ENCODE results near the gene CNIH1.
A peak's percentile ranks its signal among the peaks of the same experiment; 100 is the strongest.

- TF ChIP-seq MAX (IDR thresholded peaks at IDR 0.05) (peak; percentile 78; the same call in 1 of the 2 replicates), ZFY (CRISPR knock-in tag; IDR thresholded peaks at IDR 0.05) (peak; percentile 83), MAFF (IDR thresholded peaks at IDR 0.05; ENCODE audit: low read depth, low read length) (no peak), CTCF (CRISPR knock-in tag; IDR thresholded peaks at IDR 0.05) (peak; percentile 74), ZBTB33 (CRISPR knock-in tag; IDR thresholded peaks at IDR 0.05) (peak; percentile 51; the same call in 1 of the 2 replicates), XRCC5 (optimal IDR thresholded peaks at IDR 0.05; ENCODE audit: low read length) (peak; percentile 5), ZNF644 (CRISPR knock-in tag; IDR thresholded peaks at IDR 0.05; ENCODE audit: low read depth) (no peak), EEA1 (CRISPR knock-in tag; IDR thresholded peaks at IDR 0.05; ENCODE audit: borderline replicate concordance) (0 out of 2 replicates have a peak, but pooled peaks have one; percentile 35), MXI1 (IDR thresholded peaks at IDR 0.05; ENCODE audit: borderline replicate concordance, low read depth, low read length) (peak; percentile 84; the same call in 2 of the 3 replicates)
- TF ChIP-seq, protein P1, sequence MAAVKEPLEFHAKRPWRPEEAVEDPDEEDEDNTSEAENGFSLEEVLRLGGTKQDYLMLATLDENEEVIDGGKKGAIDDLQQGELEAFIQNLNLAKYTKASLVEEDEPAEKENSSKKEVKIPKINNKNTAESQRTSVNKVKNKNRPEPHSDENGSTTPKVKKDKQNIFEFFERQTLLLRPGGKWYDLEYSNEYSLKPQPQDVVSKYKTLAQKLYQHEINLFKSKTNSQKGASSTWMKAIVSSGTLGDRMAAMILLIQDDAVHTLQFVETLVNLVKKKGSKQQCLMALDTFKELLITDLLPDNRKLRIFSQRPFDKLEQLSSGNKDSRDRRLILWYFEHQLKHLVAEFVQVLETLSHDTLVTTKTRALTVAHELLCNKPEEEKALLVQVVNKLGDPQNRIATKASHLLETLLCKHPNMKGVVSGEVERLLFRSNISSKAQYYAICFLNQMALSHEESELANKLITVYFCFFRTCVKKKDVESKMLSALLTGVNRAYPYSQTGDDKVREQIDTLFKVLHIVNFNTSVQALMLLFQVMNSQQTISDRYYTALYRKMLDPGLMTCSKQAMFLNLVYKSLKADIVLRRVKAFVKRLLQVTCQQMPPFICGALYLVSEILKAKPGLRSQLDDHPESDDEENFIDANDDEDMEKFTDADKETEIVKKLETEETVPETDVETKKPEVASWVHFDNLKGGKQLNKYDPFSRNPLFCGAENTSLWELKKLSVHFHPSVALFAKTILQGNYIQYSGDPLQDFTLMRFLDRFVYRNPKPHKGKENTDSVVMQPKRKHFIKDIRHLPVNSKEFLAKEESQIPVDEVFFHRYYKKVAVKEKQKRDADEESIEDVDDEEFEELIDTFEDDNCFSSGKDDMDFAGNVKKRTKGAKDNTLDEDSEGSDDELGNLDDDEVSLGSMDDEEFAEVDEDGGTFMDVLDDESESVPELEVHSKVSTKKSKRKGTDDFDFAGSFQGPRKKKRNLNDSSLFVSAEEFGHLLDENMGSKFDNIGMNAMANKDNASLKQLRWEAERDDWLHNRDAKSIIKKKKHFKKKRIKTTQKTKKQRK (IDR thresholded peaks at IDR 0.05; ENCODE audit: low read length), result no peak
- TF ChIP-seq, protein P2, sequence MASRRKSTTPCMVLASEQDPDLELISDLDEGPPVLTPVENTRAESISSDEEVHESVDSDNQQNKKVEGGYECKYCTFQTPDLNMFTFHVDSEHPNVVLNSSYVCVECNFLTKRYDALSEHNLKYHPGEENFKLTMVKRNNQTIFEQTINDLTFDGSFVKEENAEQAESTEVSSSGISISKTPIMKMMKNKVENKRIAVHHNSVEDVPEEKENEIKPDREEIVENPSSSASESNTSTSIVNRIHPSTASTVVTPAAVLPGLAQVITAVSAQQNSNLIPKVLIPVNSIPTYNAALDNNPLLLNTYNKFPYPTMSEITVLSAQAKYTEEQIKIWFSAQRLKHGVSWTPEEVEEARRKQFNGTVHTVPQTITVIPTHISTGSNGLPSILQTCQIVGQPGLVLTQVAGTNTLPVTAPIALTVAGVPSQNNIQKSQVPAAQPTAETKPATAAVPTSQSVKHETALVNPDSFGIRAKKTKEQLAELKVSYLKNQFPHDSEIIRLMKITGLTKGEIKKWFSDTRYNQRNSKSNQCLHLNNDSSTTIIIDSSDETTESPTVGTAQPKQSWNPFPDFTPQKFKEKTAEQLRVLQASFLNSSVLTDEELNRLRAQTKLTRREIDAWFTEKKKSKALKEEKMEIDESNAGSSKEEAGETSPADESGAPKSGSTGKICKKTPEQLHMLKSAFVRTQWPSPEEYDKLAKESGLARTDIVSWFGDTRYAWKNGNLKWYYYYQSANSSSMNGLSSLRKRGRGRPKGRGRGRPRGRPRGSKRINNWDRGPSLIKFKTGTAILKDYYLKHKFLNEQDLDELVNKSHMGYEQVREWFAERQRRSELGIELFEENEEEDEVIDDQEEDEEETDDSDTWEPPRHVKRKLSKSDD (CRISPR knock-in tag; IDR thresholded peaks at IDR 0.05; ENCODE audit: low read depth), result no peak
Observed at GRCh38 chr14:54396493-54397335, 44.5 kb downstream of the CNIH1 start, which contains the start of gene CDKN3.

Measured in HepG2 (cell line).